GM18508 (cell line): ENCODE measurements around the gene YIF1B.
"Not testable (repeated sequence)": the region's sequence is repeated elsewhere in the genome, so short reads cannot be mapped to it uniquely, and the experiment has no call there.

Experiments
- ATAC-seq: cut with Tn5 transposase; IDR thresholded peaks from one replicate; pipeline ENCODE4 v1.9.1; 2021; ENCODE audit warnings: moderate number of reproducible peaks; ENCODE audit not compliant: insufficient read depth, unreplicated experiment

YIF1B gene, protein sequence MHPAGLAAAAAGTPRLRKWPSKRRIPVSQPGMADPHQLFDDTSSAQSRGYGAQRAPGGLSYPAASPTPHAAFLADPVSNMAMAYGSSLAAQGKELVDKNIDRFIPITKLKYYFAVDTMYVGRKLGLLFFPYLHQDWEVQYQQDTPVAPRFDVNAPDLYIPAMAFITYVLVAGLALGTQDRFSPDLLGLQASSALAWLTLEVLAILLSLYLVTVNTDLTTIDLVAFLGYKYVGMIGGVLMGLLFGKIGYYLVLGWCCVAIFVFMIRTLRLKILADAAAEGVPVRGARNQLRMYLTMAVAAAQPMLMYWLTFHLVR

DNA sequence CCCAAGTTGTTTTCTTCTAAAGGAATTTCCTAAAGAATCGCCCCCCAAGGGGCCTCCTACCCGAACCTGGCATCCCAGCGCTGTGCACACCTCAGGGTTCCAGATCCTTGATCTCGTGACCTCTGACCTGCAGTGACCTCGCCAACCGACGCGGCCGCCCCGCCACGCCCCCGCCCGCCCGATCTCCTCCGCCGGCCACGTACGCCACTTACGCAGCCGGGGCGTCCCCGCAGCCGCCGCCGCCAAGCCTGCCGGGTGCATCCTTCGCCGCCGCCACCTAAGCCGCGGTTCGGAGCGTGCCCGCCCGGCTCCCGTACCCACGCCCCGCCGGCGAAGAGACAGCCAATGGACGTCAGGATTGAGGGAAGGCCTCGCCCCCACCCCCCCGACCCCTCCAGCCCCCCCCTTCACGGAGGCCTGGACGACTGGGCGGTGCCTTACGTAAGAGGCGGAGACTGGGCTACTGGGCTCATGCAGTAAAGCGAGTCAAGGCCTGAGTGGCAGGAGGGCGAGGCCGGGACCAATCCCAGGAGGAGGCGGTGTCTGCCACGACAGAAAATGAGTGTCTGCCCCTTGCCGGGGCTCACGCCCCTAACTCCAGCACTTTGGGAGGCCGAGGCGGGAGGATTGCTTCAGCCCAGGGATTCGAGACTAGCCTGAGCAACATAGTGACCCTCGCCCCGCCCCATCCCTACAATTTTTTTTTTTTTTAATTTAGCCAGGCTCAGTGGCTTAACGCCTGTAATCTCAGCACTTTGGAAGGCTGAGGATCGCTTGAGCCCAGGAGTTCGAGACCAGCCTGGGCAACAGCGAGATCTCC, at the start of gene YIF1B:
Gene YIF1B (minus strand): TSS at position 291 of the 820 bp plus-strand sequence. CDS start 30 bp downstream, at position 261.
- ATAC-seq = peak; percentile 56

DNA sequence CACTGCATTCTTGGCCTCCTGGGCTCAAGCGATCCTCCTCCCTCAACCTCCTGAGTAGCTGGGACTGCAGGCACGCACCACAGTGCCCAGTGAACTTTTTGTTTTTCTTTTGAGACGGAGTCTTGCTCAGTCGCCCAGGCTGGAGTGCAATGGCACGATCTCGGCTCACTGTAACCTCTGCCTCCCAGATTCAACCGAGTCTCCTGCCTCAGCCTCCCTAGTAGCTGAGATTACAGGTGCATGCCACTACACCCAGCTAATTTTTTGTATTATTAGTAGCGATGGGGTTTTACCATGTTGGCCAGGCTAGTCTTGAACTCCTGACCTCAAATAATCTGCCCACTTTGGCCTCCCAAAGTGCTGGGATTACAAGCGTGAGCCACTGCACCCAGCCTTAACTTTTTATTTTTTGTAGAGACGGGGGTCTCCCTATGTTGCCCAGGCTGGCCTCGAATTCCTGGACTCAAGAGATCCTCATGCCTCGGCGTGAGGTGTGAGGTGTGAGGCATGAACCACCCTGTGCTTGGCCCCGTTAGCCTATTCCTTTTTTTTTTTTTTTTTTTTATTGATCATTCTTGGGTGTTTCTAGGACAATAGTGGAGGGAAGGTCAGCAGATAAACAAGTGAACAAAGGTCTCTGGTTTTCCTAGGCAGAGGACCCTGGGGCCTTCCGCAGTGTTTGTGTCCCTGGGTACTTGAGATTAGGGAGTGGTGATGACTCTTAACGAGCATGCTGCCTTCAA, 47.4 kb upstream of the YIF1B start:
- not testable (repeated sequence) for ATAC-seq

DNA sequence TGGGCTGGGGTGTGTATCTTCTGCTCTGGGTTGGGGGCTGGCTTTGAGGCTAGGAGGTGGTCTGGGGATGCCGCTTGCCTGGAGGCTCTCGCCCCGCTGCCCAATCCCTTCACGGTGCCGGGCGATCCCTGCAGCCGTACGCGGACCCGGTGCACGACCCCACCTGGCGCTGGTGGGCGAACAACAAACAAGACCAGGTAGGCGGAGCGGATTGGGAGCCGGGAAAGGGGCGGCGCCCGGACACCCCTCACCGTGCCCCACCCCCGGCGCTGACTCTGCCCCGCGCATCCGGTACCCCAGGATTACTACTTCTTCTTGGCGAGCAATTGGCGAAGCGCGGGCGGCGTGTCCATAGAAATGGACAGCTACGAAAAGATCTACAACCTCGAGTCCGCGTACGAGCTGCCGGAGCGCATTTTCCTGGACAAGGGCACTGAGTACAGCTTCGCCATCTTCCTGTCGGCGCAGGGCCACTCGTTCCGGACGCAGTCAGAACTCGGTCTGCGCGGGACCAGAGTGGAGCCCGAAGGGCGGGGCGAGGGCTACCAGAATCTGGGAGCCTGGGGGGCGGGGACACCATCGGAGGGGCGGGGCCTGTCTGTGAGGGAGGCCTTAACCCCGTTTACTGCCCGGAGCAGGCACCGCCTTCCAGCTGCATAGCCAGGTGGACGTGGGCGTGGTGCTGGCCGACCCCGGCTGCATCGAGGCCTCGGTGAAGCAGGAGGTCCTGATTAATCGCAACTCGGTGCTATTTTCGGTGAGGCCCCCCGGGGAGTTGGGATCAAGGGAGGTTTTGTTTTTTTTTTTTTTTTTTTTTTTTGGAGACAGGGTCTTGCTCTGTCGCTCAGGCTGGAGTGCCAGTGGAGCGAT, 46.6 kb upstream of the YIF1B start:
- ATAC-seq = no peak

DNA sequence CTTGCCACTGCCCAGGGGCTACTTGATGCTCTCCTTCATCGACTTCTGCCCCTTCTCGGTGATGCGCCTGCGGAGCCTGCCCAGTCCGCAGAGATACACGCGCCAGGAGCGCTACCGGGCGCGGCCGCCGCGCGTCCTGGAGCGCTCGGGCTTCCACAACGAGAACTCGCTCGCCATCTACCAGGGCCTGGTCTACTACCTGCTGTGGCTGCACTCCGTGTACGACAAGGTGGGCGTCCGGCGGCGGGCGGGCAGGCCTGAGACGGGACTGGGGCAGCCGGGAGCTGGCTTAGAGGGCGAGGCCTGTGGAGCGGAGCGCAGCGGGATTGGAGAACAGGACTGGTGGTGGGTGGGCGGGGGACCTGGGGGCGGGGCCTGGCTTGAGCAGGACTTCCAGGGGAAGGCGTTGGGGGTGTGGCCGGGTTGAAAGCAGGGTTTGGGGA, 45.9 kb upstream of the YIF1B start:
- ATAC-seq = no peak

DNA sequence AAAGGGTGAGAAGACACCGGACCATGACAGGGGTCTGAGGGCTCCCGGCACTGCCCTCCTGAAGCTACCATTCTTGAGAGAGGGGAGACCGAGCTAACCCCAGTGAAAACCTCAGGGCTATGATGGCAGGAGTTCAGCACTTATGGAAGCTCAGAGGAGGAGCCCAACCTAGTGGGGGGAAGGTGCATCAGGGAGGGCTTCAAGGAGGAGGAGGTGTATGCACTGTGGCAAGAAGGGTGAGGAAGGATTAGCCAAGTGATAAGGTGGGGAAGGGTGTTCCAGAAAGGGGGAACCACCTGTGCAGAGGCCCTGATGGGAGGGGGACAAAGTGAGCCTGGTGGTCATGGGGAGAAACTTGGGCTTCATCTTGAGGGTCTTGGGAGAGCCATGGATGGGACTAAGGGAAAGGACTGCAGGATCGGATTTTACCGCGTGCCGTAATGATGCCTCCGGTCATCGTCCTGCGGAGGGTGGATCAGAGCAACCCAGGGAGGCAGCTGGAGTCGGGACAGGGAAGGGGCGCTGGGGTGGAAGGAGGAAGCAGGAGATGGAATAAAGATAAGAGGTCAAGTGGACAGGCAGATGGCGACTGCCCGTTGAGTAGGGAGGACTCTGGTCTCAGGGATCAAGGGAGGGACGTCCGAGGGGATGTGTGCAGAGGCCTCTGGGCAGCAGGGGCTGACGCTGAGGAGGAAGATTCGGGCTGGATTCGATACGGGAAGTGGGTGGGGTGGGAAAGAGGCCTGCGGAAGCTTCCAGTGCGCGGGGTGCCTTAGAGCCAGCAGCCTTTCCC, 45.3 kb upstream of the YIF1B start:
- no peak for ATAC-seq

DNA sequence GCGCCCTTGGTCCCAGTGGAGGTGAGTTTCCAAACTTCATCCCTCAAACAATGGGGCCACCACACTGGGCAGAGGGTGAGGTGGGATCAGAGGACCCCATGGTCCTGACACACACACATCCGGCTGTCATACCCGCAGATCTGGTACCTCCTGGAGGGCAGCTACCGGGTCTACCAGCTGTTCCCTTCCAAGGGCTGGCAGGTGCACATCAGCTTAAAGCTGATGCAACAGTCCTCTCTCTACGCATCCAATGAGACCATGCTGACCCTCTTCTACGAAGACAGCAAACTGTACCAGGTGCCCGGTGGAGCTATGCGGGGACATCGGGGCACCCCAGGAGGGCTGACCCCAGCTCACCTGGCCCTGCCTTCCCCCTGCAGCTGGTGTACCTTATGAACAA, 44.6 kb upstream of the YIF1B start:
- ATAC-seq = no peak

DNA sequence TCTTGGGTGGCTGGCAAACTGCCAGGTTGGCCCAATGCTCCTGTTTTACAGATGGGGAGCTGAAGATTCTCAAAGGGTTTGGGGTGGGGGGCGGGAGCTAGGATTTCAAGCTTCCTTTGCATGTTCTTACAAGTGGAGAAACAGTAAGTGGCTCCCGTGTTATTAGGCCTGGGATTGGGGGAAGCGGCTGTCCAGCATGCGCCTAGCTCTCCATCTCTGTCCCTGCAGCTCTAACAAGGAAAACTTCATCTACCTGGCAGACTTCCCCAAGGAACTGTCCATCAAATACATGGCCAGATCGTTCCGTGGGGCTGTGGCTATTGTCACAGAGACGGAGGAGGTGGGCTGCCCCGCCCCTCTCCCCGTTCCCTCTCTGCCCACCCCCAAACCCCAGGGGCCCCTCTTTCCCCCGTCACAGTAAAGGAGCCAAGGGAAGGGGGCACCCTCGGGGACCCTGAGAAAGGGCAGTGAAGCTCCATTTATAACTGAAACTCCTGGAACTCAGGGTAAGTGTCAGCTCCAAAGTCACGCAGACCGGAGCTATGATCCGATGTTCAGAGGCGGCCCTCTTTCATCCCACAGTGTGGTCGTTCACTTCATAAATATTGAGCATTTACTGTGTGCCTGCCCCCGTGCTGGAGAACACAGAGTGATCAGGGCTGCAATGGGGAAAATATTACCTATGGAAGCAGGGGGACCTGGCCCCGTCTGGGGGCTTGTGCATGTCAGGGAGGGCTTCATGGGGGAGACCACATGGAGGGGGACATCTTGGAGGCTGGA, 43.7 kb upstream of the YIF1B start:
- no peak for ATAC-seq

DNA sequence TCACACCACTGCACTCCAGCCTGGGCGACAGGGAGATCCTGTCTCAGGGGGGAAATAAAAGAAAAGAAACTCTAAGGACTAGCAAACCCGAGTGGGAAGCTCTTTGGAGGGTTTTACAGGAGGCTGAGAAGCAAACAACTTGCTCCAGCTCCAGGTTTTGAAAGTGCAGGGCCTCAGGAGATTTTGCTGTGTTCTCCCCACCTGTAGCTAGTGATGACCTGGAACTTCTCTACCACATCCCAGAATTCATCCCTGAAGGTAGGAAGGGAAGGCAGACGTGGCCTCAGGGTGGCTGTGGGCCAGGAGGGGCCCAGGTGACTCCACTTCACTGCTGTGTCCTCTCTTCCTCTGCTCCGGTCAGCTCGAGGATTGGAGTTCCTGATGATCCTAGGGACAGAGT, 42.3 kb upstream of the YIF1B start:
- ATAC-seq = no peak

DNA sequence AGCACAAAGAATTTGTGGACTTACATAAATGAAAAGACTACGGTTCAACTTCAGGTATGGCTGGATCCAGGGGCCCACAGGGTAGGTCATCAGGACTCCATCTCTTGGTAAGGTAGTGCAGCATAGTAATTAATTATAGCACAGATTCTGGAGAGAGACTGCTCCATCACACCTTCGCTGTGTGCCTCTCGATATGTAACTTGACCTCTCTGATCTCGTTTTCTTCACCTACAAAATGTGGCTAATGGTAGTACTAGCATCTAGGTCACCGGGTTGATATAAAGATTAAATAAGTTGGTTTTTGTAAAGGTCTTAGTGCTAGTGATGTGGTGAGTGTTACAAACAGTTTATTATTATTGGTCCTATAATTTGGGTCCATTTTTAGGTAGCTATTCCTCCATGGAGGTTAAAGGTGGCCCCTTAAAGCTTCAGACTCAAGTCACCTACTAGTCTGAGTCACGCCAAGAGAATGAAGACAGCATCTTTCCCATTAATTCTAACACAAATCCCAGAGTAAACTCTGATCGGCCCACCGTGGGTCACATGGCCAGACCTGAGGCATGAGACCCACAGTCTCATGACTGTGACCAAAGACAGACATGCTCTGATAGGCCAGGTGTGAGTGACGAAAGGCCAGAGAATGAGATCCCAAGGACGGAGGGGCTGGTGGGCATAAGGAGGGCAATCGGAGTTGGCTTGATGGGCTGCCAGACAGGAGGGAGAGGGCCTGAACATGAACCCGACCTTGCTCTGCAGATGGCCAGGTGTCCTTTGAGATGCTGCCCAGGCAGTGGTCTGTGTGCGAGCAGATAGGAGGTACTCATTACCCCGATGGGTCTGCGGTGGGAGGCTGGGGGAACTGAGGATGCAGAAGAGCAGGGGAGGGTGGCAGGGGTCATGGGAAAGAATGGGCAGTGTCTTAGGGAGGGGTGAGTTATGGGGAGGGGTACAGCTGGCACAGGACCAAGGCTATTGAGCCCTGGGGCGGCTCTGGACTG, 40.3 kb upstream of the YIF1B start:
- no peak for ATAC-seq

DNA sequence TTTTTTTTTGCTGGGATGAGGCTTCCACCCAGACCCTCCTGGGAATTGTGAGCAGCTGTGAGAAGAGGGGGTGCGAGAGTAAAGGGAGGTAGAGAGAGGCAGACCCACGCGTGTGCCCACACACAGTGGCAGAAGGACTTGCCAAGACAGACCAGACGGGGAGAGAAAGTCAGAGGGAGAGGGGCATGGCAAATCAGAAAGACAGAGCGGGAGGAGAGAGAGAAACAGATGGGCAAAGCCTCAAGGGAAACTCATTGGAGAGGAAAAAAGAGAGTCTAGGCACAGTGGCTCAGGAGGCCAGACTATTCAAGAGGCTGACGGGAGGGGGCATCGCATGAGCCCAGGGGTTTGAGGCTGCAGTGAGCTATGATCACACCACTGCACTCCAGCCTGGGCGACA, 36.9 kb upstream of the YIF1B start:
- ATAC-seq = no peak

DNA sequence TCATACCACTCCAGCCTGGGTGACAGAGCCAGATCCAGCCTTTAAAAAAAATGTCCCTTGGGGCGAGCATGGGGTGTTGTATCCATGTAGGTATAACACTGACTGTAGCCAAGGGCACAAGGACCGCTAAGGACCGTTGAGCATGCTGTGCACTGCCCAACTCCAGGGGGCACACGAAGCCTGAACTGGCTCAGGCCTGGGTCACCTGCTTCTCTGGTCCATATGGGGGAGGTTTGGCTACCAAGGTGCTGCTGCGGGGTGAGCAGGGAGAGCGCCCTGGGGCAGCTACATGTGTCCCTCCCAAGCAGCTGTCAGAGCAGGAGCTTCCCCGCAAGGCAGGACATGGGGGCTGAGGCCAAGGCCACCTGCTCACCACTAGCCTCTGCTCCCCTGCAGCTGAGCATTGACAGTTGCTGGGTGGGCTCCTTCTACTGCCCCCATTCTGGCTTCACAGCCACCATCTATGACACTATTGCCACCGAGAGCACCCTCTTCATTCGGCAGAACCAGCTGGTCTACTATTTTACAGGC, 36.2 kb upstream of the YIF1B start:
- no peak for ATAC-seq

DNA sequence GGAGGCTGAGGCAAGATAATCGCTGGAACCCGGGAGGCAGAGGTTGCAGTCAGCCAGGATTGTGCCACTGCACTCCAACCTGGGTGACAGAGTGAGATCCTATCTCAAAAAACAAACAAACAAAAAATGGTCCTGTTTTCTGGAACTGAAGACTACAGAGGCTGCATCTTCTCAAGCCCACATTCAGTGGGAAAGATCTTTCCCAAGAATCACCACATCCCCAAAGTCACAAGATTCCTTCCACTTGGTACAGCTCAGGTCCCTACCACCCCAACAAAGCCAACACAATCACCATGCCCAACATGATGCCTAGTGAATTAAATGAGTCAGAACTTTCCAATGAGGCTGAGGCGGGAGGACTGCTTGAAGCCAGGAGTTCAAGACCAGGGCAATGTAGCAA, 35.1 kb upstream of the YIF1B start:
- no peak for ATAC-seq

DNA sequence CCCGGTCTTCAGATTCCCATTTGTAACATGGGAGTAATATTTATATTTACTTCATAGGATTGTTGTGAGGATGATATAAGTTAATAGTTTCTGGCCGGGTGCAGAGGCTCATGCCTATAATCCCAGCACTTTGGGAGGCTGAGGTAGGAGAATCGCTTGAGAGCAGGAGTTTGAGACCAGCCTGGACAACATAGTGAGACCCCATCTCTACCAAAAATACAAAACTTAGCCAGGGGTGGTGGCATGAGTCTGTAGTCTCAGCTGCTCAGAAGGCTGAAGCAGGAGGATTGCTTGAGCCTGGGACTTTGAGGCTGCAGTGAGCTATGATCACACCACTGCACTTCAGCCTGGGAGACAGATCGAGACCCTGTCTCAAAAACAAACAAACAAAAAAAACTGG, 31.1 kb upstream of the YIF1B start:
- no peak for ATAC-seq

DNA sequence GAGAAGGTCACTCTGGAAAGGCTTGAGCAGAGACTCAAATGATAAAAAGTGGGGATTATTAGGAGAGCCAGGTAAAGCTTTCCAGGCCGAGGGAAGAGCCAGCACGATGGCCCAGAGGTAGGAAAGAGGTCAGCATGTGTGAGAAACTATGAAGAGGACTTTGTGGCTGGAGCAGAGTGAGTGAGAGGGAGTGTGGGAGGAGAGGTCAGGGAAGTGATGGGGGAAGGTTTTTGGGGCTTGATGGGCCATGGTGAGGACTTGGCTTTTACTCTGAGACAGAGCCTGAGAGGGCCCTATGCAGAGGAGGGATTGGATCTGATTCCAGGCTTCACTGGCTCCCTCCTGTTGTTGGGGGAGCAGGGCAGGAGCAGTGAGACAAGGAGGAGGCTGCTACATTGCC, 25.2 kb upstream of the YIF1B start:
- no peak for ATAC-seq

DNA sequence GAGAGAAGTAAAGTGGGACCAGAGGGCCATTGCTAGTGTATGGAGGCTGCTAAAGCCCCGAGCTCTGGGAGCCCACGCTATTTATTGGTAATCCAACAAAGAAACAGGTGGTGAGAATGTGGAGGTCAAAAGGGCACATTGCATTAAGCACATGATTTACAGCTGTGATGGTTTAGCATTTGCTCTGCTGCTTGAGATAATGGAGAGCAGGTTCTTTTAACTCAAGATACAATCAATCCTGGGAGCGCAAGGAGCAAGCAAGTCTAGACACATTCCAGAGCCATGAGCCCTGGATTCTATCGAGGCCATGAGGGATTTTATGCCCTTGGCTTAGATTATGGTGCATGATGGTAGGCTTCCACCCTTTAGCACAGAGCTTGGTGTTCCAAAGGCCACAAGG, 23.3 kb upstream of the YIF1B start:
- not testable (repeated sequence) for ATAC-seq

DNA sequence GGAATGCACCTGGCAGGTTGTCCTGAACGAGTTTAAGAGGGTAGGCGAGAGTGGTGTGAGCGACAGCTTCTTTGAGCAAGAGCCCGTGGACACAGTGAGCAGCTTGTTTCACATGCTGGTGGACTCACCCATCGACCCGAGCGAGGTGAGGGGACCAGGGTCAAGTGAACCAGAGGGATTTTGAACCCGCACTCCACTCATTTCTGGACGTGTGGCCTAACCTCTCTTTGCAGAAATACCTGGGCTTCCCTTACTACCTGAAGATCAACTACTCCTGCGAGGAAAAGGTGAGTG, 21.6 kb upstream of the YIF1B start:
- no peak for ATAC-seq

DNA sequence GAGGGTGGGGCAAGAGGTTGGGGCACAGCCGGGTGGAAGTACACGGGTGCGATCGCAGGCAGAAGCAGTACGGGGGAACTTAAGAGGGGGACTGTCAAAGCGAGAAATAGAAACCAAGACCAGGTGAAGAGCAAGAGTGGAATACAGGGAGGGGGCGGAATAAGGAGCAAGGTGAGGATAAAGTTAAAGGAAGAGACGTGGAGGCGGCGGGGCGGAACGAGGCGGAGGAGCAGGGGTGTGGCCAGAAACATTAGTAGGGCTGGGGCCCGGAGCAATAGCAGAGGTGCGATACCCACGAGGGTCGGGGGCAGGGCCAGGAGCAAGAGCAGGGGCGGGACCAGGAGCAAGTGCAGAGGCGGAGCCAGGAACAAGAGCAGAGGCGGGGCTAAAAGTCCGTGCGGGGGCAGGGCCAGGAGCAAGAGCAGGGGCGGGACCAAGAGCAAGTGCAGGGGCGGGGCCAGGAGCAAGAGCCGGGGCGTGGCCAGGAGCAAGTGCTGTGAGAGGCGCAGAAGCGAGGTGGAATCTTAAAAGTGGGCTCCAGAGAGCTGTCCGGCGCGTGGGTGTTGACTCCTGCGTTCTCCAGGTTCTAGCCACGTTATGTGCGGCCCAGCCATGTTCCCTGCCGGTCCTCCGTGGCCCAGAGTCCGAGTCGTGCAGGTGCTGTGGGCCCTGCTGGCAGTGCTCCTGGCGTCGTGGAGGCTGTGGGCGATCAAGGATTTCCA, 21.1 kb upstream of the YIF1B start:
- peak; percentile 14 for ATAC-seq
